Endodermal cell (in vitro differentiated cells): Measurements from ENCODE around the gene KCNE2. TPM values are rescaled to one million over a fixed set of nuclear protein-coding genes. Genes with fewer than 3 reads are reported as not detected.
A peak's percentile ranks its signal among the peaks of the same experiment; 100 is the strongest.

ENCODE experiments used
- DNase-seq: peaks from one replicate; pipeline ENCODE4 v3.0.0-alpha.2; 2017
- H3K27ac ChIP-seq: 2 replicates; pipeline ENCODE4 v1.5.1; 2013; ENCODE audit warnings: mild to moderate bottlenecking, low read depth, low read length, moderate library complexity
- H3K27me3 ChIP-seq: 2 replicates; pipeline ENCODE4 v1.6.1; 2013; ENCODE audit warnings: mild to moderate bottlenecking, low read length, moderate library complexity; ENCODE audit not compliant: insufficient read depth, control insufficient read depth, poor library complexity, severe bottlenecking
- H3K36me3 ChIP-seq: 2 replicates; pipeline ENCODE4 v1.7.0; 2013; ENCODE audit warnings: mild to moderate bottlenecking, low read length, moderate library complexity; ENCODE audit not compliant: control insufficient read depth, insufficient read depth
- H3K4me1 ChIP-seq: one replicate; pipeline ENCODE4 v1.7.0; 2013; ENCODE audit warnings: low read length; ENCODE audit not compliant: control insufficient read depth, insufficient read depth
- H3K4me3 ChIP-seq: 2 replicates; pipeline ENCODE4 v1.5.1; 2013; ENCODE audit warnings: mild to moderate bottlenecking, low read length, moderate library complexity
- H3K9ac ChIP-seq: 2 replicates; pipeline ENCODE4 v1.6.1; 2013; ENCODE audit warnings: mild to moderate bottlenecking, low read length, moderate library complexity; ENCODE audit not compliant: poor library complexity, severe bottlenecking; ENCODE audit errors: extremely low read depth
- H3K9me3 ChIP-seq: 2 replicates; pipeline ENCODE4 v1.6.1; 2013; ENCODE audit warnings: mild to moderate bottlenecking, low read length, moderate library complexity; ENCODE audit not compliant: control insufficient read depth
- H3K27ac Mint-ChIP-seq: 2 replicates; pipeline ENCODE4 v1.8.0; 2020; ENCODE audit warnings: mixed read lengths
- H3K27me3 Mint-ChIP-seq: 2 replicates; pipeline ENCODE4 v1.8.0; 2021; ENCODE audit warnings: mild to moderate bottlenecking, mixed read lengths; ENCODE audit not compliant: insufficient read depth
- H3K36me3 Mint-ChIP-seq: 2 replicates; pipeline ENCODE4 v1.8.0; 2020; ENCODE audit warnings: low read depth, mixed read lengths
- H3K4me1 Mint-ChIP-seq: 2 replicates; pipeline ENCODE4 v1.8.0; 2020; ENCODE audit warnings: mixed read lengths
- H3K4me3 Mint-ChIP-seq: 2 replicates; pipeline ENCODE4 v1.8.0; 2020; ENCODE audit warnings: mild to moderate bottlenecking, moderate library complexity, mixed read lengths
- H3K9me3 Mint-ChIP-seq: 2 replicates; pipeline ENCODE4 v1.8.0; 2020; ENCODE audit warnings: mild to moderate bottlenecking, mixed read lengths
- CTCF ChIP-seq: fragments of 200-600 bp; sonication (generic); conservative IDR thresholded peaks from 2 replicates; pipeline ENCODE4 v1.5.0; 2021; ENCODE audit warnings: antibody characterized with exemption, mild to moderate bottlenecking
- WGBS, 2 experiments: methylation state at CpG; one replicate each; pipeline versions ENCODE4 v1.1.5 to v1.1.7; 2013; ENCODE audit warnings: missing lambda C conversion rate in 2 of 2, mixed read lengths in 1 of 2; ENCODE audit not compliant: insufficient coverage in 1 of 2, insufficient read length in 1 of 2; 5-methylcytosine and 5-hydroxymethylcytosine counted together
- total RNA-seq, 2 donors: library from RNA; stranded (reverse); fragmentation: NEBNext Ultra II Directional in 1 of 2; extraction: Animal tissue kit (Norgen Biotek cat#: 25700) in 1 of 2; gene quantifications; 2 replicates in 1 of 2; 3 replicates in 1 of 2; pipeline ENCODE4 v1.2.1, GENCODE V29; 2021

The KCNE2 gene
- total RNA-seq, 2 donors from 2014 or later = 0.59 to 3.8 TPM

DNA sequence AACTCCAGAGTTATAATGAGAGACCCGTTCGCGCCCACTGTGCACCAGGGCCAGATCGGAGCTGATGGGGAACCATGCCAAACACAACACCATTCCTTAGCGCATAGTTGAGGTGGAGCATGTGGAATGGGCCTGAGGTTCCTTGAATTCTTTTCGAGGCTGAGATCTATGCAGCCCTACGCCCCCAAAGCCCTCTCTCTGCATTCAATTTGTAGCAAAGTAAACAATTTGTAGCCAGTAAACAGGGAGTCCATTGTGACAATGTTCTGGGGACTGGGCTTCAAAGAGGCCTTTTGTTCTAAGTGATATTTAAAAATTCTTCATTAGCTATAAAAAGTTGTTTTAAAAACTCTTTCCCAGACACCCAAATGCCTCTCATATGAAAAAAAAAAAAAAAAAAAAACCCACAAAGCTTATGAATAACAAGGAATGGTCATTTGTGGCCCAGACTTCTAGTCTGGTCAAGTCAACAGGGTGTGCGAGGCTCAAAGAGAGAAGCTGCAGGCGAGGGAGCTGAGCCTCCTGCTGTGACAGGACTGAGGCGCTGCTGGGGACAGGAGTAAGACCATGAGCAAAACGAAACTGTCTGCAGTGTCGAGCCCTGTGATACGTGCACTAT, 30.6 kb upstream of the KCNE2 start:
- Mint-ChIP-seq H3K9me3 (peaks cover 10% of the 10 kb centered on the region), H3K4me3 (no peak overlapping the region), H3K36me3 (no peaks in the 10 kb centered on the region), H3K4me1 (peaks cover 11% of the 10 kb centered on the region), H3K27me3 (no peaks in the 10 kb centered on the region), H3K27ac (peak overlapping the region; percentile 5)
- TF ChIP-seq CTCF = no peak
- no peaks in the 10 kb centered on the region for H3K9me3 ChIP-seq
- WGBS, 2 experiments = 91 to 96% methylated on average over 7 to 13 of the region's 13 CpGs
- H3K27me3 ChIP-seq = no peaks in the 10 kb centered on the region
- no peak overlapping the region for H3K27ac ChIP-seq
- peaks cover 5% of the 10 kb centered on the region for H3K4me1 ChIP-seq
- no peak overlapping the region for H3K4me3 ChIP-seq
- no peak for DNase-seq
- H3K36me3 ChIP-seq = no peaks in the 10 kb centered on the region
- no peak overlapping the region for H3K9ac ChIP-seq

- H3K36me3 Mint-ChIP-seq = no peaks in the 10 kb centered on the region
- H3K27ac ChIP-seq = no peak overlapping the region
- no peaks in the 10 kb centered on the region for H3K36me3 ChIP-seq
- H3K27me3 Mint-ChIP-seq = no peaks in the 10 kb centered on the region
- peaks cover 11% of the 10 kb centered on the region for H3K4me1 Mint-ChIP-seq
- H3K4me3 ChIP-seq = peak overlapping the region; percentile 11
- H3K4me3 Mint-ChIP-seq = no peak overlapping the region
- no peak overlapping the region for H3K9ac ChIP-seq
- H3K27ac Mint-ChIP-seq = no peak overlapping the region
- DNase-seq = peak; percentile 52
- no peaks in the 10 kb centered on the region for H3K9me3 Mint-ChIP-seq
- 80 to 85% methylated on average over 3 to 6 of the region's 6 CpGs for WGBS, 2 experiments
- no peaks in the 10 kb centered on the region for H3K9me3 ChIP-seq
- H3K4me1 ChIP-seq = peaks cover 5% of the 10 kb centered on the region
- no peaks in the 10 kb centered on the region for H3K27me3 ChIP-seq
- TF ChIP-seq CTCF = no peak
Observed at GRCh38 chr21:34335316-34335715, 28.5 kb upstream of the KCNE2 start.

DNA sequence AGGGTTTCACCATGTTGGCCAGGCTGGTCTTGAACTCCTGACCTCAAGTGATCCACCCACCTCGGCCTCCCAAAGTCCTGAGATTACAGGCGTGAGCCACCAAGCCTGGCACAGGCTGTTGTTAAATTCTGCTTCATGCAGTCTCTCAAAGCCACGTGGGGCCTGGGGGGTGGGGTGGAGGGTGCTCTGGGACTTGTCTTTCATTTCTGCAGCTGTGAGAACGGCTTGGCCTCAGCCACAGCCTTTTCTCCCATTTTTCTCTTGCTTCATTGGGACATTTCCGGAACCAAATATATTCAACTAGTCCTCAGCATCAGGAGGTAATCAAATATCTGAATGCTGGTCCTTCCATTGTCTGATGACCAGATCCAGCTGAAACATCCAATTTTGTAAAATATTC, 27.6 kb upstream of the KCNE2 start:
- Mint-ChIP-seq H3K36me3 (no peaks in the 10 kb centered on the region), H3K4me1 (peaks cover 11% of the 10 kb centered on the region), H3K27ac (no peak overlapping the region), H3K27me3 (no peaks in the 10 kb centered on the region), H3K9me3 (no peaks in the 10 kb centered on the region), H3K4me3 (no peak overlapping the region)
- H3K36me3 ChIP-seq = no peaks in the 10 kb centered on the region
- H3K27ac ChIP-seq = no peak overlapping the region
- WGBS, 2 experiments = 87 to 100% methylated on average over 1 to 5 of the region's 5 CpGs
- H3K4me1 ChIP-seq = peaks cover 5% of the 10 kb centered on the region
- no peaks in the 10 kb centered on the region for H3K27me3 ChIP-seq
- no peak for TF ChIP-seq CTCF
- no peak for DNase-seq
- no peaks in the 10 kb centered on the region for H3K9me3 ChIP-seq
- H3K4me3 ChIP-seq = no peak overlapping the region
- no peak overlapping the region for H3K9ac ChIP-seq
